A549 (cell line): ENCODE data around the gene HLA-DOB. TPM values are rescaled to one million over a fixed set of nuclear protein-coding genes. Genes with fewer than 3 reads are reported as not detected.

Source experiments
- ATAC-seq, 2 experiments: fragments of 200-7000 bp in 1 of 2; fragments of >200 bp in 1 of 2; cut with Nextera tagmentation in 1 of 2; cut with Tn5 transposase in 1 of 2; 3 replicates each; pipeline versions ENCODE4 v1.8.0 to v1.9.1; 2018 to 2020; ENCODE audit warnings: mild to moderate bottlenecking in 1 of 2, moderate library complexity in 1 of 2
- CTCF ChIA-PET: fragments of 300-600 bp; sonication (Branson Sonifier 250); formaldehyde crosslinking; extraction: SDS; loops from one replicate; lab custom pipeline; 2021; ENCODE audit warnings: antibody characterized with exemption, inconsistent platforms; lab: Yijun Ruan, JAX
- POLR2A ChIA-PET: fragments of 350-600 bp; formaldehyde crosslinking; extraction: SDS; loops from one replicate; lab custom pipeline; 2021; ENCODE audit warnings: antibody characterized with exemption, inconsistent platforms; lab: Yijun Ruan, JAX
- DNase-seq, 2 experiments: peaks; one replicate each; pipeline versions ENCODE4 v3.0.0 to v3.0.0-alpha.2; 2011 to 2016; ENCODE audit warnings: low read depth in 1 of 2, low spot score in 1 of 2
- FAIRE-seq: peaks from 2 replicates; lab custom pipeline; 2011; peaks lifted over from hg19 to GRCh38; lab: Jason Lieb, UNC
- H3K27ac ChIP-seq, 2 experiments: fragments of >200 bp; sonication (Bioruptor Twin); formaldehyde crosslinking; 3 replicates each; pipeline ENCODE4 v1.5.1; 2016 to 2017
- H3K4me1 ChIP-seq: fragments of >200 bp; sonication (Bioruptor Twin); formaldehyde crosslinking; 3 replicates; pipeline ENCODE4 v1.6.1; 2016
- H3K4me2 ChIP-seq: fragments of >200 bp; sonication (Bioruptor Twin); formaldehyde crosslinking; 3 replicates; pipeline ENCODE4 v1.6.1; 2016
- H3K4me3 ChIP-seq: fragments of >200 bp; sonication (Bioruptor Twin); formaldehyde crosslinking; 3 replicates; pipeline ENCODE4 v1.5.1; 2016
- H3K9me3 ChIP-seq: fragments of >200 bp; sonication (Bioruptor Twin); formaldehyde crosslinking; 3 replicates; pipeline ENCODE4 v1.6.1; 2016
- BCL3 ChIP-seq: fragments of >200 bp; sonication (Bioruptor Twin); formaldehyde crosslinking; IDR thresholded peaks from 3 replicates; pipeline ENCODE4 v1.6.1; 2016
- CBX2 ChIP-seq: fragments of 200-600 bp; sonication (generic); IDR thresholded peaks from 2 replicates; pipeline ENCODE4 v1.6.1; 2016; ENCODE audit warnings: low read depth, mild to moderate bottlenecking, borderline replicate concordance
- CHD2 ChIP-seq: fragments of 150-350 bp; IDR thresholded peaks from 2 replicates; pipeline ENCODE4 v1.6.1; 2014; ENCODE audit warnings: low read length; ENCODE audit not compliant: partially characterized antibody
- EHF ChIP-seq: fragments of 250-450 bp; sonication (Bioruptor Pico); IDR thresholded peaks from 2 replicates; pipeline ENCODE4 v1.5.0; 2020; ENCODE audit warnings: mild to moderate bottlenecking
- FOSL2 ChIP-seq, 2 experiments: fragments of 450-650 bp in 1 of 2; fragments of >200 bp in 1 of 2; sonication (Bioruptor Twin) in 1 of 2; formaldehyde crosslinking; IDR thresholded peaks; 2 replicates each; pipeline versions ENCODE4 v1.5.0 to v1.6.1; 2016 to 2020; ENCODE audit warnings: mild to moderate bottlenecking in 1 of 2, moderate library complexity in 1 of 2
- HMGXB4 ChIP-seq: fragments of 250-450 bp; sonication (Bioruptor Pico); IDR thresholded peaks from 2 replicates; pipeline ENCODE4 v1.5.0; 2021; ENCODE audit warnings: mild to moderate bottlenecking, moderate library complexity, borderline replicate concordance
- HOXA7 ChIP-seq: fragments of 250-450 bp; sonication (Bioruptor Pico); IDR thresholded peaks from 2 replicates; pipeline ENCODE4 v1.5.0; 2020; ENCODE audit warnings: mild to moderate bottlenecking, moderate library complexity
- HOXB5 ChIP-seq: fragments of 250-450 bp; sonication (Bioruptor Pico); IDR thresholded peaks from 2 replicates; pipeline ENCODE4 v1.5.0; 2020; ENCODE audit warnings: mild to moderate bottlenecking, moderate library complexity
- JUNB ChIP-seq: fragments of >200 bp; sonication (Bioruptor Twin); formaldehyde crosslinking; IDR thresholded peaks from 2 replicates; pipeline ENCODE4 v1.6.1; 2016
- MYC ChIP-seq: IDR thresholded peaks from 2 replicates; pipeline ENCODE4 v1.6.1; 2012; ENCODE audit warnings: mild to moderate bottlenecking, inconsistent platforms, low read length, improper control_type of control experiment, borderline replicate concordance
- NFE2L2 ChIP-seq: fragments of 150-350 bp; conservative IDR thresholded peaks from 2 replicates; pipeline ENCODE4 v1.6.1; 2014; ENCODE audit warnings: low read length
- TFCP2L1 ChIP-seq: fragments of 250-450 bp; sonication (Bioruptor Pico); IDR thresholded peaks from 2 replicates; pipeline ENCODE4 v1.5.0; 2021; ENCODE audit warnings: mild to moderate bottlenecking
- ZNF302 ChIP-seq: fragments of 250-450 bp; sonication (Bioruptor Pico); IDR thresholded peaks from 2 replicates; pipeline ENCODE4 v1.9.0; 2021; ENCODE audit warnings: inconsistent platforms, mild to moderate bottlenecking, moderate library complexity
- ZSCAN20 ChIP-seq: fragments of 250-450 bp; sonication (Bioruptor Pico); IDR thresholded peaks from 2 replicates; pipeline ENCODE4 v1.8.0; 2022; ENCODE audit warnings: mild to moderate bottlenecking, moderate library complexity
- WGBS: methylation state at CpG from one replicate; pipeline ENCODE4 v1.1.6; 2017; ENCODE audit errors: missing lambda C conversion rate; 5-methylcytosine and 5-hydroxymethylcytosine counted together
- polyA plus RNA-seq, 4 experiments: library from polyadenylated mRNA; depleted of rRNA in 3 of 4; stranded (reverse); fragments of >200 nt; fragmentation: RNase III in 1 of 4; extraction: RNeasy Plus Mini Kit Qiagen cat#74134 plus additional on column Dnase treatment in 1 of 4; gene quantifications; 2 replicates in 3 of 4; 3 replicates in 1 of 4; pipeline ENCODE4 v1.2.3, GENCODE V29; 2011 to 2017
- TF ChIP-seq, protein P1 (sequence below): fragments of 200-600 bp; sonication (generic); IDR thresholded peaks from 2 replicates; pipeline ENCODE4 v1.6.1; 2016; ENCODE audit warnings: antibody characterized with exemption, mild to moderate bottlenecking, moderate library complexity

The HLA-DOB gene
- polyA plus RNA-seq, 2 of the 4 experiments (the other 2 are of a cell fraction) = 0.08 to 0.10 TPM

DNA sequence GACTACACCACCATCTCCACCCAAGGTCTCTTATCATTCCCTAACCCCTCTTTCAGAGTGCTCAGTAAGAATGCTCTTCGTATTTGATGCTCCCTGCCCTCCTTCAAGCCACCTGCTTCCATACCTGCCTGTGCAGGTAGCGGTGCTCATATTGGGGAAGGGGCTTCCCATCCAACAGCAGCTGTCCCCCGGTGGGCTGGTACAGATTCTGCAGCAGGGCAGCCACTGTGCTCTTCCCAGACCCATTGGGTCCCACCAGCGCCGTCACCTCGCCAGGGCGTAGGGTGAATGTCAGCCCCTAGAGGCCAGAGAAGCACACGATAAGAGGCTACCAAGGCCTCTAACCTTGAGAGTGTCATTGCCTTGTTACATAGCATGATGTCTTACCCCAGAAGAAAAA is 31.0 kb upstream of the HLA-DOB start:
- peaks cover 9% of the 10 kb centered on the region; the same call in 2 of the 3 replicates for H3K4me1 ChIP-seq
- no peak overlapping the region for H3K4me2 ChIP-seq
- H3K4me3 ChIP-seq = no peak overlapping the region
- ATAC-seq (no peak), DNase-seq (no peak), FAIRE-seq (no peak)
- no peak overlapping the region for H3K27ac ChIP-seq
- TF ChIP-seq, protein P1, sequence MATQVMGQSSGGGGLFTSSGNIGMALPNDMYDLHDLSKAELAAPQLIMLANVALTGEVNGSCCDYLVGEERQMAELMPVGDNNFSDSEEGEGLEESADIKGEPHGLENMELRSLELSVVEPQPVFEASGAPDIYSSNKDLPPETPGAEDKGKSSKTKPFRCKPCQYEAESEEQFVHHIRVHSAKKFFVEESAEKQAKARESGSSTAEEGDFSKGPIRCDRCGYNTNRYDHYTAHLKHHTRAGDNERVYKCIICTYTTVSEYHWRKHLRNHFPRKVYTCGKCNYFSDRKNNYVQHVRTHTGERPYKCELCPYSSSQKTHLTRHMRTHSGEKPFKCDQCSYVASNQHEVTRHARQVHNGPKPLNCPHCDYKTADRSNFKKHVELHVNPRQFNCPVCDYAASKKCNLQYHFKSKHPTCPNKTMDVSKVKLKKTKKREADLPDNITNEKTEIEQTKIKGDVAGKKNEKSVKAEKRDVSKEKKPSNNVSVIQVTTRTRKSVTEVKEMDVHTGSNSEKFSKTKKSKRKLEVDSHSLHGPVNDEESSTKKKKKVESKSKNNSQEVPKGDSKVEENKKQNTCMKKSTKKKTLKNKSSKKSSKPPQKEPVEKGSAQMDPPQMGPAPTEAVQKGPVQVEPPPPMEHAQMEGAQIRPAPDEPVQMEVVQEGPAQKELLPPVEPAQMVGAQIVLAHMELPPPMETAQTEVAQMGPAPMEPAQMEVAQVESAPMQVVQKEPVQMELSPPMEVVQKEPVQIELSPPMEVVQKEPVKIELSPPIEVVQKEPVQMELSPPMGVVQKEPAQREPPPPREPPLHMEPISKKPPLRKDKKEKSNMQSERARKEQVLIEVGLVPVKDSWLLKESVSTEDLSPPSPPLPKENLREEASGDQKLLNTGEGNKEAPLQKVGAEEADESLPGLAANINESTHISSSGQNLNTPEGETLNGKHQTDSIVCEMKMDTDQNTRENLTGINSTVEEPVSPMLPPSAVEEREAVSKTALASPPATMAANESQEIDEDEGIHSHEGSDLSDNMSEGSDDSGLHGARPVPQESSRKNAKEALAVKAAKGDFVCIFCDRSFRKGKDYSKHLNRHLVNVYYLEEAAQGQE = no peak
- TF ChIP-seq ZSCAN20 (no peak), CHD2 (no peak), HMGXB4 (CRISPR knock-in tag) (no peak)
- ChIA-PET CTCF (interaction anchor here (1.6 to 10.9 kb wide), 2 partner anchors 9 to 21 kb away, joined by 5 to 253 read pairs; partner anchors contain the start of gene TAP2), POLR2A (no interaction called here)
- WGBS = 98% methylated on average over 6 of the region's 8 CpGs
- no peaks in the 10 kb centered on the region for H3K9me3 ChIP-seq

DNA sequence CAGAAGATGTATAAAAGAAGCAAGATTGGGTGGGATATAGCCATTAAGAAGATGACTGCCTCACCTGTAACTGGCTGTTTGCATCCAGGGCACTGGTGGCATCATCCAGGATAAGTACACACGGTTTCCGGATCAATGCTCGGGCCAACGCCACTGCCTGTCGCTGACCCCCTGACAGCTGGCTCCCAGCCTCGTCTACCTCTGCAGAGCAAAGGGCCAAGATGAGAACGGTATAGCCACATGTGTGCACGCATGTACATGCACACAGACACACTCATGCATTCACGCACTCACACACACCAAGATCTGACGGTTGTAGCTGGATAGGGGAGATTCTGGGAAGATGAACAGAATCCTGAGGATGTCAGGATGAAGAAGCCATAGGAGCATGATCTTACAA is 30.2 kb upstream of the HLA-DOB start:
- FAIRE-seq (no peak), ATAC-seq (no peak)
- CTCF ChIA-PET = interaction anchor here (1.6 to 10.9 kb wide), 3 partner anchors 9 to 22 kb away, joined by 5 to 253 read pairs (median 225); partner anchors contain the start of genes PSMB9, TAP1 and TAP2

DNA sequence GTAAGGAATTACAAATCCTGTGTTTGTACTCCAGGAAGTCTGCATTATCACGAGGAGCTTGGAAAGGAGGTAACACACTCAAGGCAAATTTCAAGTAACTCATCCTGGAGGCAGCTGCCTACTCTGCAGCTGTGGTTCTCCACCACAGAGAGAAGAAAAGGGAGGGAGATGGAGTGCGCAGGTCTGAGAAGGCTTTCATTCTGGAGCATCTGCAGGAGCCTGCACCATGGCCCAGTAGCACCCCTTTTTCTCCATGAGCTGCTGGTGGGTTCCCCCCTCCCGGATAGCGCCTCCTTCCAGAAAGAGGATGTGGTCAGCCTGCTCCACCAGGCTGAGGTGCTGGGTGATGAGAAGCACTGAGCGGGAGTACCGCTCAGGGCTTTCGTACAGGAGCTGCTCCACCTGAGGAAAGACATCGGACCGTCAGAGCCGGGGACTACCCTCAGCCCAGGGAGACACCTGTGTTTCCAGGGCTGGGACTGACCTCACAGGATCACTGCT is 28.6 kb upstream of the HLA-DOB start:
- H3K4me2 ChIP-seq = no peak overlapping the region
- POLR2A ChIA-PET = interaction anchor here (0.7 to 2.5 kb wide), 2 partner anchors 8 to 23 kb away, joined by 3 to 16 read pairs; partner anchors contain the start of genes PSMB9 and TAP1

More for the DNA sequence above, 30.2 kb upstream of the HLA-DOB start:
- Histone ChIP-seq H3K4me2 (no peak overlapping the region), H3K4me1 (peaks cover 5% of the 10 kb centered on the region; the same call in 1 of the 3 replicates), H3K27ac (no peak overlapping the region), H3K4me3 (no peak overlapping the region), H3K9me3 (no peaks in the 10 kb centered on the region)
- 95% methylated on average over 10 of the region's 10 CpGs for WGBS
- DNase-seq = no peak
- POLR2A ChIA-PET = no interaction called here
- TF ChIP-seq JUNB = no peak
- no peak for TF ChIP-seq TFCP2L1 (CRISPR knock-in tag)
- no peak for TF ChIP-seq HMGXB4 (CRISPR knock-in tag)
- no peak for TF ChIP-seq EHF (CRISPR knock-in tag)

More for the DNA sequence above, 28.6 kb upstream of the HLA-DOB start:
- Histone ChIP-seq H3K4me1 (0 out of 3 replicates have a peak, but pooled peaks cover 5% of the 10 kb centered on the region), H3K4me3 (no peak overlapping the region), H3K27ac (no peak overlapping the region), H3K9me3 (no peaks in the 10 kb centered on the region)
- FAIRE-seq (no peak), DNase-seq (no peak), ATAC-seq (no peak)
- WGBS = 50% methylated on average over 2 of the region's 10 CpGs
- CTCF ChIA-PET = interaction anchor here (0.6 to 10.9 kb wide), 7 partner anchors 12 to 139 kb away, joined by 3 to 253 read pairs (median 4); partner anchors contain the start of genes HLA-DMA, PSMB9 and TAP1
- TF ChIP-seq HOXA7 (CRISPR knock-in tag) (no peak), FOSL2 (IDR thresholded peaks at IDR 0.05) (no peak), FOSL2 (CRISPR knock-in tag; IDR thresholded peaks at IDR 0.05) (no peak), NFE2L2 (no peak), HOXB5 (CRISPR knock-in tag) (no peak), BCL3 (no peak), CBX2 (no peak), MYC (no peak), ZNF302 (no peak), CHD2 (no peak)
- TF ChIP-seq, protein P1 = no peak
